Mucosa of rectum (tissue), 2 donors: Measurements from ENCODE around the gene ENTPD2.

Experiments
- H3K27ac ChIP-seq, 2 donors: one replicate each; pipeline ENCODE4 v1.7.0; 2013; ENCODE audit warnings: inconsistent platforms in 2 of 2, low read depth in 2 of 2, low read length in 2 of 2
- H3K27me3 ChIP-seq, 2 donors: one replicate each; pipeline ENCODE4 v1.7.0; 2013; ENCODE audit warnings: low read length in 2 of 2; ENCODE audit not compliant: control insufficient read depth in 2 of 2, insufficient read depth in 2 of 2
- H3K36me3 ChIP-seq, 2 donors: one replicate each; pipeline ENCODE4 v1.7.0; 2013; ENCODE audit warnings: low read length in 2 of 2; ENCODE audit not compliant: control insufficient read depth in 2 of 2, insufficient read depth in 2 of 2
- H3K4me1 ChIP-seq, 2 donors: one replicate each; pipeline ENCODE4 v1.7.0; 2013; ENCODE audit warnings: low read length in 2 of 2, mild to moderate bottlenecking in 1 of 2; ENCODE audit not compliant: control insufficient read depth in 2 of 2, insufficient read depth in 2 of 2
- H3K4me3 ChIP-seq, 2 donors: one replicate each; pipeline ENCODE4 v1.7.0; 2013; ENCODE audit warnings: low read length in 2 of 2
- H3K9ac ChIP-seq, 2 donors: one replicate each; pipeline ENCODE4 v1.7.0; 2013; ENCODE audit warnings: low read length in 2 of 2, low read depth in 1 of 2, mild to moderate bottlenecking in 1 of 2
- H3K9me3 ChIP-seq, 2 donors: one replicate each; pipeline ENCODE4 v1.7.0; 2013; ENCODE audit warnings: low read length in 2 of 2; ENCODE audit not compliant: control insufficient read depth in 2 of 2
- donor health status: healthy.
- donor health status: Normal muscosa, but diverticular disease.

Gene ENTPD2

DNA sequence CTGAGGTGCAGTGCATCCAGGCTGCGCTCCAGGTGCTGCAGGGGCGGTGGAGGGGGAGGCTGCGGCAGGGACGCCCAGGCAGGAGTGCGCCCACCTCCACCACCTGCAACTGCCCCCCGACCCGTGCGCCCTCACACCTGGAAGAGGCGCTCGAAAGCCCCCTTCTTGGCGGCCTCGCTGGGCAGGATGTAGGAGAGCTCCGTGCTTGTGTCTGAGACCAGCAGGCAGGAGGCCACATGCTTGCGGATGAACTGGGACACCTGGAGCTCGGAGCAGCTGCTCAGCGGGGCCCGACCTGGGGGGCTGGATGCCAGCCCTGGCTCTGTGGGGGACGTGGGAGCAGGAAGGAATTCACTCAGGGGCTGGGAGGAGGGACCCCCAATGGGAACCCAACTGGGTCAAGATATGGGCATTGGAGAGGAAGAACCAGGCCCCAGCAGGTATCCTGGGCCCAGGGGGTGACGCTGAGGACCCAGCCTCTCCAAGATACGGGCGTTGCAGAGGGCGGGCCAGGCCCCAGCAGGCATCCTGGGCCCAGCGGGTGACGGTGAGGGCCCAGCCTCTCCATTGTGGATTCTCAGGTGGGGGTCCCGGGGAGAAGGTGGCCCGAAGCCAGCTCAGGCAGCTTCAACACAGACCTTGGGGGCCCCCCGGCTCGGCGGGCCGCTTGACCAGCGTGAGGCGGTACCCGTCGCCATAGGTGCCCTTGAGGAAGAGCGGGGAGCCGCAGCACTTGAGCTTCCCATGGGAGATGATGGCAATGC, 38.9 kb downstream of the ENTPD2 start:
- no peak overlapping the region for H3K9ac ChIP-seq
- H3K4me3 ChIP-seq, result no peak overlapping the region
- H3K27me3 ChIP-seq, result no peaks in the 10 kb centered on the region
- no peak overlapping the region for H3K27ac ChIP-seq
- no peaks in the 10 kb centered on the region for H3K9me3 ChIP-seq
- H3K36me3 ChIP-seq, result peaks cover 15 to 18% of the 10 kb centered on the region in 2 donors
- no peaks in the 10 kb centered on the region for H3K4me1 ChIP-seq

DNA sequence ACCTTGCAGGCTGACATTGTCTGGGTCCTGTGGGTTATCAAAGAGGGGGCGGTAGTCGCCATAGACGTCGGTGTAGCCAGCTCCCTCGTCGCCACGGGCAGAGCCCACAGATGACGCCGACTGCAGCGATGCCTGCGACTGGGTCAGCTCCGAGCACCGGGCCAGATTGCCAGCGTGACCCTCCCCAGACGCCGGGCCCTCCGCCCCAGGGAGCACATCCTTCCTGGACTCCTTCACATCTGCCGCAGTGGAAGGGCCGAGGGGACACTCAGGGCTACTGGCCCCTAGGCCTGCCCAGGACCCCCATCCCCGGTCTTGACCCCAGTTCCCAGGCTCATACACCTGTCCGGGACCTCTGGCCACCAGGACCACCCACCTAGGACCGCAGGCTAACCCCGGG, 39.7 kb downstream of the ENTPD2 start:
- no peak overlapping the region for H3K9ac ChIP-seq
- H3K4me3 ChIP-seq, result no peak overlapping the region
- no peaks in the 10 kb centered on the region for H3K27me3 ChIP-seq
- no peak overlapping the region for H3K27ac ChIP-seq
- peaks cover 15 to 22% of the 10 kb centered on the region in 2 donors for H3K36me3 ChIP-seq
- no peaks in the 10 kb centered on the region for H3K4me1 ChIP-seq
- no peaks in the 10 kb centered on the region for H3K9me3 ChIP-seq

DNA sequence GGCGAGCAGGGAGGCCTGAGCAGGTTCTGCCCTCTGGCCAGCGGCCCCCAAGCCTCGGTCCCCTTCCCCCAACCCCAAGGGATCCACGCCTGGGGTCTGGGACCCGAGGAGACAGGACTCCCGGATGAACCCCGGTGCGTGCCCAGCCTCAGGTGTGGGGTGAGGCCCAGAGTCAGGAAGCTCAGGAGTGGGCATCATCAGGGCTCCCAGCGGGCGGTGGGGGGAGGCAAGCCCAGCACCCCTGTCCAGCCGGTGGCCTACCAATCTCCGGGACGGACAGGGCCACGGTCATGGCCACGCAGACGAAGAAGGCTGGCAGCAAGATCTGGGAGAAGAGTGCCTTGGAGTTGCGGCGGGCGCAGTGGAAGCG, 40.3 kb downstream of the ENTPD2 start:
- Histone ChIP-seq H3K4me3 (no peak overlapping the region), H3K27ac (no peak overlapping the region), H3K36me3 (peaks cover 15 to 22% of the 10 kb centered on the region in 2 donors), H3K4me1 (no peaks in the 10 kb centered on the region), H3K9ac (no peak overlapping the region), H3K27me3 (no peaks in the 10 kb centered on the region), H3K9me3 (no peaks in the 10 kb centered on the region)

DNA sequence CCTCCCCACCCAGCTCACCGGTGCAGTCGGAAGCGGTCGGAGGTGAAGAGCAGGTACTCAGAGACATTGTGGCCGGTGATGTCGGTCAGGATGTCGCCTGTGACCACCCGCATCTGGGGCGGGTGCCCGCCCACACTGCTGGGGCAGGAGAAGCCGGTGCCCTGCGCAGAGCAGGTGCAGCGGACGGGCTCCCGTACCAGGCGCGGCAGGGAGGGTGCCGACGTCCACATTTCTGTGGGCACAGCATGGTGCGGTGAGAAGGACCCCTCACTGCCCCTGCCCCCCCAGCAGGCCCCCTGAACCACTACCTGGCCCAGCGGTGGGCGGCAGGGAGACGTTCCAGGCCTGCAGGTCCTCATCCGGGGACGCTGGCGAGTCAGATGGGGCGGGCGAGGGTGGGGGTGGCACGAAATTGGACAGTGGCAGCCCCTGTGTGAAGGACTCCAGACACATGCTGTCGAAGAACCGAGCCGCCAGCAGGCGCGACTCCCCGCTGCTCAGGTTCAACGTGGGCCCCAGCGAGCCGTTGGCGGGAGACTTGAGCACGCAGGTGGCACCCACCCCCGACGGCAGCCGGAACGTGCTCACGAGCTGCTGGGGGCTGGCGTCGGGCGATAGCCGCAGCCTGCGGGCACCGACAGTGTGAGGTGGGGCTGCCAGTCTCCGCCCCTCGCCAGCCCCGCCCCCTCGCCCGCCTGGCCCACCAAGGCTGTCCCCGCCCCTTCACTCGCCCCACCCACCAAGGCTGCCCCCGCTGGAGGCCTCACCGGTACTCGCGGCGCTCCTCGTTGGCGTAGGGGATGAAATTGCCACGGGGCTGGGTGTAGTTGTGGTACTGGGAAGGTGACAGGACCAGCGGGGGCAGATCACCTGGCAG, 40.9 kb downstream of the ENTPD2 start:
- no peak overlapping the region for H3K9ac ChIP-seq
- H3K9me3 ChIP-seq, result no peaks in the 10 kb centered on the region
- H3K27ac ChIP-seq, result no peak overlapping the region
- H3K4me1 ChIP-seq, result no peaks in the 10 kb centered on the region
- H3K36me3 ChIP-seq, result peaks cover 15 to 22% of the 10 kb centered on the region in 2 donors
- H3K4me3 ChIP-seq, result no peak overlapping the region
- no peaks in the 10 kb centered on the region for H3K27me3 ChIP-seq

DNA sequence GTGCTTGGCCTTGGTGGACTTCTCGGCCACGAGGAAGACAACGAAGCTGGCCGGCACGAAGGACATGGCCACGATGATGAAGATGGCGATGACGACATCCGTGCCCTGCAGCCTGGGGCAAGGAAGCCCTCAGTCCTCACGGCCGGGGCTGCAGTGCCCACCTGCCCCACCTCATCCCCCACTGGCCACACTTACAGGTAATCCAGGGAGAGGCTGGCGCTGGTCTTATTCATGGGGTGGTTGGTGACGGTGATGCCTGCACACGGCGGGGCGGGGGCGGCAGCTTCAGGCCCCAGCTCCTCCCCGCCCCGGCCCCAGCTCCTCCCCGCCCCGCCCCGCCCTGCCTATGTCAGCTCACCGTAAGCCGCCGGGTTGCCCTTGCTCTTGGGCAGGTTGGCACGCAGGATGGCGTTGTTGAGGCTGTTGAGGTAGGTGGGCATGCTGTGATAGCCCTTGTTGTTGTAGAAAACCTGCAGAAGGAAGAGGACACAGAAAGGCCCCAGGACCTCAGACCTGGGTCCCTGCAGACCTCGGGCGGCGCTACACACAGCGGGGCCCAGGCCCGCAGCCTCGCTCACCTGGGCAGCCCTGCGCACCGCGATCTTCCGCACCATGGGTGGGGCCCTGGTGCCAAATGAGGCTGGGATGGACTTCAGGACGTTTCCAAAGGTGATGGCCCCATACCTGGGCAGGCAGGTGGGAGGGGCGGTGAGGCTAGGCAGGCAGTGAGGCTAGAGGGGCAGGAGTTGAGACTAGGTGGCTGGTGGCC, 41.8 kb downstream of the ENTPD2 start:
- no peaks in the 10 kb centered on the region for H3K9me3 ChIP-seq
- no peak overlapping the region for H3K9ac ChIP-seq
- no peak overlapping the region for H3K27ac ChIP-seq
- H3K4me1 ChIP-seq, result no peaks in the 10 kb centered on the region
- H3K36me3 ChIP-seq, result peaks cover 11 to 17% of the 10 kb centered on the region in 2 donors
- H3K27me3 ChIP-seq, result no peaks in the 10 kb centered on the region
- no peak overlapping the region for H3K4me3 ChIP-seq

DNA sequence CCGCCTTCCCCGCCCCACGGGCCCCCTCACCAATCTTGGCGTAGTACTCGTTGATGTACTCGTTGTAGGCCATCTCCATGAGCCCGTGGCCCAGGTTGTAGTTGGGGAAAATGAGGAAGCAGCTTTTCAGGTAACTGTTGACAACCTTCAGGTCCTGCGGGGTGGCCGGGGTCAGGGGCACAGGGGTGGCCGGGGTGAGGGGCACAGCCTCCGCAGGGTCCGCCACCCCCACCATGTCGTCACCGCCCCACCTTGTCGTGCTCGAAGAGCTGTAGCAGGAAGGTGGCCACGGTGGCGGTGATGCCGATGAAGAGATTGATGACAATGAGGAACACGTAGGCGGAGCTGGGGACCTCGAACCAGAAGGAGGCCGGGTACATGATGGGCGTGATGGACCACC, 42.7 kb downstream of the ENTPD2 start:
- H3K4me1 ChIP-seq, result no peaks in the 10 kb centered on the region
- no peak overlapping the region for H3K9ac ChIP-seq
- H3K27me3 ChIP-seq, result no peaks in the 10 kb centered on the region
- H3K27ac ChIP-seq, result no peak overlapping the region
- H3K36me3 ChIP-seq, result peaks cover 9% of the 10 kb centered on the region in 2 donors
- H3K9me3 ChIP-seq, result no peaks in the 10 kb centered on the region
- no peak overlapping the region for H3K4me3 ChIP-seq

DNA sequence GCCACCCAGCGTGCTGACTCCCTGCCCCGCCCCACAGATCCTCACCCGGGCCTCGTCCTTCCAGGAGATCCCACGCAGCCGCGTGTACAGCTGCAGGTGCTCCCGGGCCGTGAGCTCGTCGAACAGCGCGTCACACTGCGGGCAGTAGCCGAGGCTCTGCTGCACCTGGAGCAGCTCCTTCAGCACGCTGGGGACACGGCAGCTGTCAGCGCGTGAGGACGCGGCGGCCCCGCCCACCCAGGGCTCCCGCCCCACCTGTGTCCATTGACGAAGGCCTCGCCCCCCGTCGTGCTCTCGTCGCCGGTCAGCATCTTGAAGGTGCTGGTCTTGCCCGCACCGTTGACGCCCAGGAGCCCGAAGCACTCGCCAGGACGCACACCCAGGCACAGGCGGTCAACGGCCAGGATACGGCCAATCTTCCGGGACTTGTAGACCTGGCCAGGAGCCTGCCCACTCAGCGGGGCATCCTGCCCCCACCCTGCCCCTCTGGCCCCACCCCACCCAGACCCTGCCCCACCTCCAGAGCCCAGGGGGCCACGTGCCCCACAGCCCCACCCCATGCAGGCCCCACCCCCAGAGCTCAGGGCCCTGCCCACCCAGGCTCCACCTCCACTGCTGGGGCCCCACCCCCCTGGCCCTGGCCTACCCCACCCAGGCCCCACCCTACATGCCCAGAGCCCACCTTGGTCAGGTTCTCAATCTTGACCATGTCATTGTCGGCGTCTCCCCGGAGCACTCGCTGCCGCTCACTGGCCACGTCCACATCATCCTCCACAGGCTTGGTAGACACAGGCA, 43.7 kb downstream of the ENTPD2 start:
- Histone ChIP-seq H3K4me1 (no peaks in the 10 kb centered on the region), H3K27me3 (no peaks in the 10 kb centered on the region), H3K4me3 (no peak overlapping the region), H3K9me3 (no peaks in the 10 kb centered on the region), H3K36me3 (peaks cover 6 to 7% of the 10 kb centered on the region in 2 donors), H3K27ac (no peak overlapping the region), H3K9ac (no peak overlapping the region)

DNA sequence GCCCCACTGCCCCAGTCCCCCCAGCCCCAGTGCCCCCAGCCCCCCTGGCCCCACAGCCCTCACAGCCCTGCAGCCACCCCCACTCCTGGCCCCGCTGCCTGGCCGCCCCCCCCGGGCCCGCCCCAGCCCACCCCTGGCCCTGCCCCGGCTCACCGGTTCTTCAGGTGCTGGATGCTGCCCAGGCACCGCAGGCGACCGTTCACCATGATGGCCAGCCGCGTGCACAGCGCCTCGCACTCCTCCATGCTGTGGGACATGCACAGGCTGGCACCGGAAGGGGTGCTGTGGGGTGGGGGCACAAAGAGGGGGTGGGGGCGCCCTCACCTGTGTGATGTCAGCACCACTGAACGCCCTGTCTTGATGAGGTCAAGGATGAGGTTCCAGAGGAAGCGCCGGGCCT, 44.6 kb downstream of the ENTPD2 start:
- Histone ChIP-seq H3K36me3 (peaks cover 6 to 7% of the 10 kb centered on the region in 2 donors), H3K4me3 (no peak overlapping the region), H3K4me1 (no peaks in the 10 kb centered on the region), H3K9me3 (no peaks in the 10 kb centered on the region), H3K9ac (no peak overlapping the region), H3K27ac (no peak overlapping the region), H3K27me3 (no peaks in the 10 kb centered on the region)

DNA sequence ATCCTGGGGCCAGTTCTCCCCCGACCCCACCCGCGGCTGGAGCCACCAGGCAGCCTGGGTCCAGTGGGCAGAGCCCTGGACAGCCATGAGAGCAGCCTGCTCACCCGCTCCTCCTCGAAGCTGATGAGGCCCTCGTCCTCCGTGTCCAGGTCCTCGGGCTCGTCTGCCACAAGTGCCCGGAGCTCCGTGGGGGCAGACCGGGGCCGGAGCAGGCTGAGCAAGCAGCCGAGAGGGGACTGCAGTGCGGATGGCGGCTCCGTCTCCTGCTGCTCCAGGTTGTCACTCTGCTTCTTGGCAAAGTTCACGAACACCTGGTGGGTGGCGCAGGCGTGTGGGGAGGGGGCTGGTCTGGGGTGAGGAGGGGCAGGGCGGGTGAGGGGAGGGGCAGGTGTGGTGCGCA, 45.5 kb downstream of the ENTPD2 start:
- Histone ChIP-seq H3K9ac (no peak overlapping the region), H3K9me3 (no peaks in the 10 kb centered on the region), H3K4me3 (no peak overlapping the region), H3K27ac (no peak overlapping the region), H3K27me3 (no peaks in the 10 kb centered on the region), H3K4me1 (no peaks in the 10 kb centered on the region), H3K36me3 (peaks cover 3 to 6% of the 10 kb centered on the region in 2 donors)
